Bone marrow (tissue), 2 donors: ENCODE results near the gene CDK6.
"Not testable (repeated sequence)": the region's sequence is repeated elsewhere in the genome, so short reads cannot be mapped to it uniquely, and the experiment has no call there.

Experiments used
- DNase-seq, 2 donors: peaks; one replicate each; lab custom pipeline; 2025; lab: John Stamatoyannopoulos, UW

Gene CDK6

DNA sequence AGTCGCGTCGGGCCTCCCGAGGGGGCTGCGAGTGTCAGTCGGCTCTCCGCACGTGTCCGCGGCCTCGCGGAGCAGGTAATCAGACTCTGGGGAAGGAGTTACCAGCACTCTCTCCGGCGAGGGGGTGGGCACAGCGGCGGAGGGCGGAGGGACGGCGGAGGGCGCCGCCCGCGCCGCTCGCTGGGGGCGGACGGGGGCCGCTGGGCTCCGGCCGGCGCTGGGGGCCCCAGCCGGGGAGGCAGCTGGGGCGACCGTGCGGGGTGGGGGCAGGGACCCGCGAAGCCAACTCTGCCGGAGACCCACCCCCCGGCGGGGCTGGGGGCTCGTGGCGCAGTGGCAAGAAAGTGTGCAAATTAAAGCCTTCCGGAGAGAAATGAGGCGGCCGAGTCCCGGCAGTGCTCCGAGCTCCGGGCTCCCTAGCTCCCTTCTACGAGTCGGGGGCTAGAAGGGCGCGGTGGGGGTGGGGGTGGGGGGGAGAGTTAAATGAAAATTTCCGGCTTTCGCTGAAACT lies at the start of gene CDK6:
Gene CDK6 (minus strand): TSS at position 85 of the 511 bp plus-strand sequence. CDS start 3,250 bp downstream, outside the sequence.
- DNase-seq: peak; percentile 37 to 43

DNA sequence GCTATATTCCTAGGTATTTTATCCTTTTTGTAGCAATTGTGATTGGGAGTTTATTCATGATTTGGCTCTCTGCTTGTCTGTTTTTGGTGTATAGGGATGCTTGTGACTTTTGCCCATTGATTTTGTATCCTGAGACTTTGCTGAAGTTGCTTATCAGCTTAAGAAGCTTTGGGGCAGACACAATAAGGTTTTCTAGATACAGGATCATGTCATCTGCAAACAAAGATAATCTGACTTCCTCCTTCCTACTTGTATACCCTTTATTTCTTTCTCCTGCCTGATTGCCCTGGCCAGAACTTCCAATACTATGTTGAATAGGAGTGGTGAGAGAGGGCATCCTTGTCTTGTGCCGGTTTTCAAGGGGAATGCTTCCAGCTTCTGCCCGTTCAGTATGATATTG lies 49.7 kb upstream of the CDK6 start:
- DNase-seq: not testable (repeated sequence)

DNA sequence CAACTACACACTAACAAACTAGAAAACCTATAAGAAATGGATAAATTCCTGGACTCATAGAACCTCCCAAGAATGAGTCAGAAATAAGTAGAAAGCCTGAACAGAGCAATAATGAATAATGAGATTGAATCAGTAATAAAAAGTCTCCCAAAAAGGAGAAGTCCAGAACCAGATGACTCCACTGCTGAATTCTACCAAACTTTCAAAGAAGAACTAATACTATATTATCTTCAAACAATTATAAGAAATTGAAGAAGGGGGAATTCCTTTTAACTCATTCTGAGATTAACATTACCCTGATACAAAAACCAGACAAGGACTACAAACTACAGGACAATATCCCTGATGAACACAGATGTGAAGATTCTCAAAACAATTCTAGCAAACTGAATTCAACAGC lies 47.8 kb upstream of the CDK6 start:
- DNase-seq: no peak

DNA sequence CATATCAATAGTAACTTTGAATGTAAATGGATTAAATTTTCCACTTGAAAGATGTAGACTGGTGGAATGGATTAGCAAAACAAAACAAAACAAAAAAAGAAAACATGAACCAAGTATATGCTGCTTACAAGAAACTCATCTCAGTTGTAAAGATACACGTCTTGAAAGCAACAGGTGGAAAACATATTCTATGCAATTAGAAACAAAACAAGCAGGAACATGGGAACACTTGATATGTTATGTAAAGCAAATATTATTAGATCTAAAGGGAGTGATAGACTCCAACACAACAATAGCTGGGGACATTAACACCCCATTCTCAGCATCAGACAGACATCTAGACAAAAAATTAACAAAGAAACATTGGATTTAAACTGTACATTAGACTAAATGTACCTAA lies 46.4 kb upstream of the CDK6 start:
- no peak for DNase-seq

DNA sequence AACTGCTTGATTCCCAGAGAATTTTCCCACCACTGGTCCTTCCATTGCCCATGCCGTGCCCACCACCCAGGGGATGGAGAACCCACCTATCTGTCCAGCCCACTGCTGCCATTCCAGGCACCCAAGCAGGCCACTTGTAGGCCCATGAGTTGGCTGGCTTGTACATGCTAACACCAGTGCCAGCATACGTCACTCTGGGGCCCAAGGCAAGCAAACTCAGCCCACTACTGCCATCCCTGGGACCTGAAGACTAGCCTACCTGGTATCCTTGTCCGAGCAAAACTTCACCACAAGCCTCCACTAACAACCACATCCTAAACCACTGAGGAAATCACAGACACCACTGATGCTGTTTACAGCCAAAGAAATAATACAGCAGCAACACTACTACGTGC lies 44.7 kb upstream of the CDK6 start:
- no peak for DNase-seq

DNA sequence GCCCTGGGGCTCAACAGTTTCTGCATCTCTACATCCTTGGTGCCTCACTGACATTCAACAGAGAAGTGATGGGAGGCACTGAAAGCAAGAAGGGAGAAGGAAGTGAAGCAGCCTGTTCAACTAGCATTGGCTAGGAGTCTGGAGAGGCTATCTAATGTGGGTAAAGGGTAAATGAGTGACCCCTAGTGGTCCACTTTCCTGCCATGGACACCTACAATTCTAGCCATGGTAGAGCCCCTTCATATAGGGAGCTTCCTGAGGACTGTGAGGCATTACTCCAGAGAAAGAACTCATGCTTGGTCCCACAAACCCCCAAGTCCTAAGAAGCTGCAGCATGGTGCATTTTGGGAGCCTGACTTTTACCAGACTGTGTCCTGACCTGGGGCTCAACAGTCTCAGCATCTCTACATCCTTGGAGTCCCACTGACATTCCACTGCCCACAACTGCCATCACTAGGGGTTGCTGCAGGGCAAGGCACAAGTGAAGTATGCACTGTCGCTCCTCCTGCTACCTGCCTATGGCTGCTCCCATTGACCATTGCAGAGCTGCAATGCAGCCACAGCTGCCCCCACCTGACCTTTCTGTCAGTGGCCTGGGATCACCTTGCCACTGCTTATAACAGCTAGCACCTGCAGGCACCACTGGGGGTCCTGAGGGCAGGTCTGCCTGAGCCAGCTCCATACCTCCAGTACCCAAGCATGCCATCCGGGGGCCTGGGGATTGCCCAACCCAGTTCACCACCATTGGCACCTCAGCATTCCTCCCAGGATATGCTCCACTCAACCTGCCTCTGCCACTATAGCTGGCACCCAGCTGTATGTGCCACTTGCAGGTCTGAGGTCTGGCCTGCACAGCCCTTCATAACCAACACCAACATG lies 44.1 kb upstream of the CDK6 start:
- DNase-seq: no peak

DNA sequence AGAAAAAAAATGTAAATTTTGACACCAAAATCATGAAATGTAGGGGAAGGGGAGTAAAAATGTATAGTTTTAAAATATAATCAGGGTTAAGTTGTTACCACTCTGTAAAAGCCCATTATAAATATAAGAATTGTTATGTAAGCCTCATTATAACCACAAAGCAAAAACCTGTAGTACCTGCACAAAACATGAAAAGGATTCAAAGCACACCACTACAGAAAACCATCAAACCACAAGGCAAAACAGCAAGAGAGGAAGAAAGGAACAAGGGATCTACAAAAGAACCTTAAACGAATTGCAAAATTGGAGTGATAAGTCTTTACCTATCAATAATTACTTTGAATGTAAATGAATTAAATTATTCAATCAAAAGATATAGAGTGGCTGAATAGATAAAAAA lies 41.0 kb upstream of the CDK6 start:
- no peak for DNase-seq

DNA sequence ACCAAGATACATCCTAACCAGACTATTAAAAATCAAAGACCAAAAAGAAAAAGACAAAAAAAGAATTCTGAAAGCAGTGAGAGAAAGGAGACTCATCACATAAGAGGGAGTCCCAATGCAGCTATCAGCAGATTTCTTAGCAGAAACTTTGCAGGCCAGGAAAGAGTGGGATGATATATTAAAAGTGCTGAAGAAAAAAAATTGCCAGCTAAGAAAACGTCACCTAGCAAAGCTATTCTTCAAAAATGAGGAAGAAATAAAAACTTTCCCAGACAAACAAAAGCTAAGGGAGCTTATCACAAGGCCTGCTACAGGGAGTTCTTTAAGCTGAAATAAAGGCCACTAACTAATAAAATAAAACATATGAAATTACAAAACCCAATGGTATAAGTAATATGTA lies 40.5 kb upstream of the CDK6 start:
- DNase-seq: no peak

DNA sequence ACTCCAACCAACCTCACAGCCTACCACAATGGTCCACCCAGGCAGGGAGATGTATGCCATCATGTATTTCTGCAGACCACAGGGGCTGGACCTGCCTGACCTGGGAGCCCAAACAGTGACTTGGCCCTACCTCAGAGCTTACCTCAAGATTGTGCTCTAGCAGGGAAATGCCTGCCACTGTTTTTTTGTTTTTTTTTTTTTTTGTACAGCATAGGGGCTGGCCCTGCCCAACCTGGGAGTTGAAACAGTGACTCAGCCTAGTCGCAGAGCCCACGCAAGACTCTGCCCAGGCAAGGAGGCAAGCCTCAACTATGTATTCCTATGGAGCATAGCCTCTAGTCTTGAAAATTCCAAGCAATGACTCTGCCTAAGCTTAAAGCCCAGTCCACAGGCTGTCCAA lies 39.3 kb upstream of the CDK6 start:
- DNase-seq: no peak

DNA sequence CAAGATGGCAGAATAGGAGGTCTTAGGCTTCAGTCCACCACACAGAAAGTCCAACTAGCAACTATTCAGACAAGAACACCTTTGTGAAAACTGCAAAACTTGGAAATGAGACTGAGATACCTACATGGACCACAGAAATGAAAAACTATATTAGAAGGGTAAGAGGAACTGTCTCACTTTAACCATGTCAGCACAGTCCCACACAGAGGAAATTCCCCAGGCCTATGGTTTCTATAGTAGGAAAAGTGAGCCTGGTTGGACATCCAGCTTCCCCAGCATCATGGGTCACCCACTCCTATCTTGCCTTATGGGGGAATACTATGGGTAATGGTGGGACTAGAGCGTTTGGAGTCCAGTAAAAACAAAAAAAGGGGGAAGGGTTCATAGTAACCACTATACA lies 38.8 kb upstream of the CDK6 start:
- DNase-seq: no peak

- no peak for DNase-seq
These were observed 38.2 kb upstream of the CDK6 start for GRCh38 chr7:92874567-92874966.

DNA sequence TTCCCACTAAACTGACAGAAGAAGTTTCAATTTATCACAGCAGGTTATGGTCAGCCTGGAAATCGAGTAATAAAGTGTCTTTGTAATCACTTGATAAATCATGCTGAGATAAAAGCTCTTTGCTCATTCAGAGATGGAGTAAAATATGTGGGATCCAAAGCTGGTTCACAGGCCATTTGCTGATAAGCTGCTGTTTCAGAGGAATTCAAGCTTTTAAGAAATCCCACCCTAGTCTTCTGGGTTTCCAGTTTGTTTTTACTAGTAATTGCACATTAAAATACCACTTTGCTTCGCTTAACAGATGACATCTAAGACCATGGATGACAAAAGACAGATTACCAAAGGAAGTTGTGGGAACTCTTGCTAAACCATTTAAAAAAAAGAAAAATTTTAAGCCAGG lies 37.4 kb upstream of the CDK6 start:
- no peak for DNase-seq

- DNase-seq: no peak
These were observed 36.3 kb upstream of the CDK6 start for GRCh38 chr7:92872701-92873100.

GRCh38 chr7:92868683-92869293 lies 32.4 kb upstream of the CDK6 start:
- DNase-seq: no peak

GRCh38 chr7:92864169-92864568 lies 27.8 kb upstream of the CDK6 start:
- DNase-seq: not testable (repeated sequence)

DNA sequence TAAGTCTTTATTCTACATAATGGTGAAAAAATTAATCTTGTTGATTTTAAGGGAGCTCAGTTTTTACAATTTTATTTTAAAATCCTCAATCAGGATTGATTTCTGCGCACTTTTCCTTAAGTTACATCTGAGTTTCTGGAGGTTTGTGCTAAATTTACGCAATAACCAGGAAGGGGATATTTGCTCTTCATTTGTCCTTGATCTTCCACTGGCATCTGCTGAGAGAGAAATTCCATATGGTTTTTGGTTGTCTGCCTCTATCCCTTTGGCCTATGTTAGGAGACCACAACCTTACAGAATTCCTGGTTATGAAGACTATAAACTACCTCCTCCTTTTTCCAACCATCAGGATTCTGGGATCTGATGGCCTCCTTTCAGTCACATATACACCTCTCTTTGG lies 20.1 kb upstream of the CDK6 start:
- DNase-seq: no peak

DNA sequence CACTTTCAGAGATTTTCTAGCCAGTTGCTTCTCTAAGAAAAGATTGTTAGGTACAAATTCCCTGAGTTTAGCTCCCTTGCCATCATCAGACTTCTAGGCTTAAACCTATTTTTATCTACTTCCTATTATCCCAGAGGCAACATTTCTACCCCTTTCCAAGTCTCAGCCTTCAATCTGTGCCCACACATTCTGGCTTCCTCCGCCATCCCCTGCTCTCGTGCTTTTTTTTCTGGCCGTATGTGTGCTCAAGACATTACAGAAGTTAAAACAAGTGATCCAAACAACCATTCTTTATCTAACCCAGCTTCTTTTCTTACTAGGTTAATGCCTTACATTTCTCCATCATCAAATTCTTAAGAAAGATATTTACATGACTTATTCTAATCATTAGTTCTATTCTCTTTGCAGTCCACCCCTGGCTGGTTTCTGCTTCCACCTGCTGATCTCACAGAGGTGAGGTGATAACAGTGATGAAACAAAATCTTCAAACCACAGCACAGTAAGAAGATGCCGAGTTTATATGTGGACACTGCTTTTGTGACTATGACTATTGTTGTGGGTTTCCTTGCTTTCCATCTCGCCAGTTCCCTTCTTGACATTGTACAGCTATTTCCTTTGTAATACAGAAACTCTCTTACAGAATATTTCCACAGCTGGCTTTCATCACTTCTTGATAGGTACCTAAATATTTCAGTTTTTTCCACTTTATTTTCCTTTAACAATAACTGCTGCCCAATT lies 18.3 kb upstream of the CDK6 start:
- peak in 1 of 2 donors; percentile 58 for DNase-seq

- no peak for DNase-seq
These were observed 15.4 kb upstream of the CDK6 start for GRCh38 chr7:92851732-92852131.

GRCh38 chr7:92850516-92850915 lies 14.1 kb upstream of the CDK6 start:
- no peak for DNase-seq

DNA sequence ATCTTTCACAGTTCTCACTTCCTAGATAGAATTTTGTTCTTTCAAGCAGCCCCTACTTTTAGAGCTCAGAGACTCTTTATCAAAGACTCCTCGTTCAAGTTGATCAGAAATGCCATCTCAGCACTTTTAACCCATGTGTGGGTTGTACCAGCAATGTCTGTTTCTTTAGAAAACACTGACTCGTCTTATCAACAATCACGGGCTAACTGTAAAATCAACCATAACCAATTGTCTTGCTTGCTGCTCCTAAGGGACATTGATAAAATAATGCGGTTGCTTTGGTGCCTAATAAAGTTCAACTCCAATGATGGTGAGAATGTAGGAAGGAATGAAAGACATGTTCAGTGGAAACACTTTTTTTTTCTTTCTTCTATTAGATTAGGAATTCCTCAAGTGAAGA lies 12.9 kb upstream of the CDK6 start:
- no peak for DNase-seq

GRCh38 chr7:92848851-92849250 lies 12.5 kb upstream of the CDK6 start:
- no peak for DNase-seq

- no peak for DNase-seq
These were observed 12.1 kb upstream of the CDK6 start for GRCh38 chr7:92848441-92848840.

GRCh38 chr7:92847305-92847704 lies 10.9 kb upstream of the CDK6 start:
- no peak for DNase-seq
